ENCODE measurements around the gene TCEAL3. TPM values are rescaled to one million over a fixed set of nuclear protein-coding genes. Genes with fewer than 3 reads are reported as not detected.
A peak's percentile ranks its signal among the peaks of the same experiment; 100 is the strongest.
"Not testable (repeated sequence)": the region's sequence is repeated elsewhere in the genome, so short reads cannot be mapped to it uniquely, and the experiment has no call there.

TCEAL3 gene
- total RNA-seq, 1 experiment from 2014 or later: 23.8 TPM

- H3K4me1 ChIP-seq (ENCODE audit: control insufficient read depth, insufficient read depth, low read length): peaks cover 3% of the 10 kb centered on the region; the same call in 1 of the 2 replicates
- H3K4me3 ChIP-seq (ENCODE audit: low read depth in 2 of 2, low read length in 2 of 2): no peak overlapping the region
- ATAC-seq (no peak), DNase-seq (ENCODE audit: low read depth, low spot score) (no peak)
- no peaks in the 10 kb centered on the region for H3K9me3 ChIP-seq (ENCODE audit: control insufficient read depth, insufficient read depth, low read depth, low read length)
- ChIA-PET CTCF (no interaction called here), POLR2A (no interaction called here)
- in situ Hi-C loops (cut with HindIII; ENCODE audit: low pct_unique_long_range_greater_than_20kb, low sequenced_read_pairs): no loop called here
- TF ChIP-seq REST (IDR thresholded peaks at IDR 0.05; ENCODE audit: insufficient read depth in 1 of 2, low read depth in 2 of 2, low read length in 1 of 2) (no peak), SIN3A (IDR thresholded peaks at IDR 0.05; ENCODE audit: borderline replicate concordance, insufficient read depth, low read depth, low read length) (no peak), POLR2AphosphoS5 (IDR thresholded peaks at IDR 0.05; ENCODE audit: low read depth, low read length) (no peak), CTCF (IDR thresholded peaks at IDR 0.05) (no peak), TCF7L2 (IDR thresholded peaks at IDR 0.05; ENCODE audit: low read depth, low read length) (no peak)
- no TSS peak for BruUV-seq (replicated peaks)
- H3K27ac ChIP-seq (ENCODE audit: low read length): no peak overlapping the region
- H3K36me3 ChIP-seq (ENCODE audit: control insufficient read depth, insufficient read depth, low read length): no peaks in the 10 kb centered on the region
- intact Hi-C loops (cut with micrococcal nuclease; ENCODE audit: unreplicated experiment): no loop called here
- H3K27me3 ChIP-seq (ENCODE audit: control insufficient read depth, insufficient read depth, low read length): no peaks in the 10 kb centered on the region
Measured at GRCh38 chrX:103635436-103635835, 27.7 kb downstream of the TCEAL3 start.

GRCh38 chrX:103637604-103638338 is 30.0 kb downstream of the TCEAL3 start:
- Histone ChIP-seq H3K36me3 (ENCODE audit: control insufficient read depth, insufficient read depth, low read length) (no peaks in the 10 kb centered on the region), H3K27ac (ENCODE audit: low read length) (peak overlapping the region; percentile 20), H3K4me3 (ENCODE audit: low read depth in 2 of 2, low read length in 2 of 2) (no peak overlapping the region), H3K27me3 (ENCODE audit: control insufficient read depth, insufficient read depth, low read length) (no peaks in the 10 kb centered on the region), H3K9me3 (ENCODE audit: control insufficient read depth, insufficient read depth, low read depth, low read length) (no peaks in the 10 kb centered on the region), H3K4me1 (ENCODE audit: control insufficient read depth, insufficient read depth, low read length) (no peaks in the 10 kb centered on the region)
- ATAC-seq: peak; percentile 82
- in situ Hi-C loops (cut with HindIII; ENCODE audit: low pct_unique_long_range_greater_than_20kb, low sequenced_read_pairs) (no loop called here), intact Hi-C loops (cut with micrococcal nuclease; ENCODE audit: unreplicated experiment) (no loop called here)
- DNase-seq (ENCODE audit: low read depth, low spot score): peak; percentile 65
- ChIA-PET CTCF (no interaction called here), POLR2A (no interaction called here)
- no TSS peak for BruUV-seq (replicated peaks)
- no peak for TF ChIP-seq TCF7L2 (IDR thresholded peaks at IDR 0.05; ENCODE audit: low read depth, low read length)

GRCh38 chrX:103638479-103639346 is 30.9 kb downstream of the TCEAL3 start:
- intact Hi-C loops (cut with micrococcal nuclease; ENCODE audit: unreplicated experiment); POLR2A ChIA-PET; H3K27me3 ChIP-seq (ENCODE audit: control insufficient read depth, insufficient read depth, low read length); H3K36me3 ChIP-seq (ENCODE audit: control insufficient read depth, insufficient read depth, low read length); in situ Hi-C loops (cut with HindIII; ENCODE audit: low pct_unique_long_range_greater_than_20kb, low sequenced_read_pairs); DNase-seq (ENCODE audit: low read depth, low spot score); H3K4me1 ChIP-seq (ENCODE audit: control insufficient read depth, insufficient read depth, low read length); H3K9me3 ChIP-seq (ENCODE audit: control insufficient read depth, insufficient read depth, low read depth, low read length); BruUV-seq (replicated peaks): not testable (repeated sequence)
- CTCF ChIA-PET: interaction anchor here (1.2 kb wide), 1 partner anchor 9 kb away, joined by 3 read pairs; no protein-coding TSS in a partner anchor
- peak; percentile 71 for ATAC-seq
- H3K4me3 ChIP-seq (ENCODE audit: low read depth in 2 of 2, low read length in 2 of 2): 0 out of 4 replicates have a peak overlapping the region, but pooled peaks of 1 of the 2 experiments have one; percentile 18
- H3K27ac ChIP-seq (ENCODE audit: low read length): peak overlapping the region; percentile 39; the same call in 1 of the 2 replicates
